H1 (cell line): ENCODE results near the gene NFIX. TPM values are rescaled to one million over a fixed set of nuclear protein-coding genes. Genes with fewer than 3 reads are reported as not detected.

ENCODE experiments used
- CTCF ChIA-PET: fragments of 300-600 bp; sonication (Branson Sonifier 250); formaldehyde crosslinking; loops from one replicate; lab custom pipeline; 2021; ENCODE audit not compliant: partially characterized antibody; lab: Charles Lee
- POLR2A ChIA-PET: fragments of 300-600 bp; sonication (Branson Sonifier 250); formaldehyde crosslinking; loops from one replicate; lab custom pipeline; 2021; ENCODE audit warnings: inconsistent platforms; ENCODE audit not compliant: partially characterized antibody; lab: Charles Lee
- DNase-seq, 2 experiments: peaks; one replicate each; pipeline versions ENCODE4 v3.0.0 to v3.0.0-alpha.2; 2010 to 2022; ENCODE audit warnings: low spot score in 2 of 2, low read depth in 1 of 2, mixed read lengths in 1 of 2
- FAIRE-seq: peaks from 2 replicates; lab custom pipeline; 2011; peaks lifted over from hg19 to GRCh38; lab: Jason Lieb, UNC
- H2AFZ ChIP-seq: 2 replicates; pipeline ENCODE4 v1.8.1; 2012; ENCODE audit warnings: low read length, inconsistent platforms
- H2AK5ac ChIP-seq: 2 replicates; pipeline ENCODE4 v1.6.1; 2013; ENCODE audit warnings: low read depth, low read length
- H2BK120ac ChIP-seq: replicated peaks from 2 replicates; pipeline ENCODE3; 2013; ENCODE audit warnings: low read depth, low read length, inconsistent platforms
- H2BK12ac ChIP-seq: 2 replicates; pipeline ENCODE4 v1.6.1; 2013; ENCODE audit warnings: low read depth, low read length
- H2BK15ac ChIP-seq: 2 replicates; pipeline ENCODE4 v1.6.1; 2013; ENCODE audit warnings: low read length
- H2BK20ac ChIP-seq: 2 replicates; pipeline ENCODE4 v1.6.1; 2013; ENCODE audit warnings: low read length
- H2BK5ac ChIP-seq: 2 replicates; pipeline ENCODE4 v1.6.1; 2013; ENCODE audit warnings: low read depth, low read length
- H3K14ac ChIP-seq: 2 replicates; pipeline ENCODE4 v1.6.1; 2013; ENCODE audit warnings: inconsistent platforms; ENCODE audit not compliant: insufficient read length
- H3K18ac ChIP-seq: 2 replicates; pipeline ENCODE4 v1.6.1; 2013; ENCODE audit warnings: low read length; ENCODE audit errors: extremely low read depth
- H3K23ac ChIP-seq: 2 replicates; pipeline ENCODE4 v1.6.1; 2013; ENCODE audit warnings: inconsistent platforms; ENCODE audit not compliant: insufficient read length
- H3K23me2 ChIP-seq: 2 replicates; pipeline ENCODE4 v1.6.1; 2013; ENCODE audit warnings: low read depth, low read length
- H3K27ac ChIP-seq: 2 replicates; pipeline ENCODE4 v1.6.1; 2011; ENCODE audit warnings: low read depth, low read length, inconsistent platforms
- H3K27me3 ChIP-seq, 4 experiments: replicated peaks in 1 of 4; 1 replicate in 1 of 4; 2 replicates in 3 of 4; pipeline versions ENCODE4 v1.6.1 to v1.8.1; 2011 to 2013; ENCODE audit warnings: low read length in 3 of 4, mild to moderate bottlenecking in 3 of 4, inconsistent platforms in 2 of 4, mixed read lengths in 2 of 4, moderate library complexity in 1 of 4; ENCODE audit not compliant: control insufficient read depth in 3 of 4, insufficient read depth in 3 of 4; ENCODE audit errors: extremely low read depth in 1 of 4
- H3K36me3 ChIP-seq, 4 experiments: 2 replicates each; pipeline versions ENCODE4 v1.6.1 to v1.8.1; 2011 to 2013; ENCODE audit warnings: mild to moderate bottlenecking in 4 of 4, low read length in 3 of 4, moderate library complexity in 2 of 4, control low read depth in 1 of 4, inconsistent platforms in 1 of 4; ENCODE audit not compliant: insufficient read depth in 4 of 4, control insufficient read depth in 2 of 4
- H3K4ac ChIP-seq: replicated peaks from 2 replicates; pipeline ENCODE3; 2013; ENCODE audit warnings: low read length, low read depth, mixed read lengths, inconsistent platforms; ENCODE audit not compliant: insufficient read length
- H3K4me1 ChIP-seq, 4 experiments: replicated peaks in 1 of 4; 1 replicate in 1 of 4; 2 replicates in 3 of 4; pipeline versions ENCODE4 v1.6.1 to v1.8.1; 2011 to 2013; ENCODE audit warnings: low read length in 3 of 4, inconsistent platforms in 2 of 4, mixed read lengths in 1 of 4; ENCODE audit not compliant: insufficient read depth in 4 of 4, control insufficient read depth in 3 of 4
- H3K4me2 ChIP-seq, 2 experiments: 2 replicates each; pipeline versions ENCODE4 v1.6.1 to v1.8.1; 2011 to 2013; ENCODE audit warnings: low read depth in 2 of 2, low read length in 2 of 2, control low read depth in 1 of 2, inconsistent platforms in 1 of 2, mild to moderate bottlenecking in 1 of 2; ENCODE audit not compliant: insufficient read depth in 1 of 2
- H3K4me3 ChIP-seq, 4 experiments: fragments of 200-600, 300-600 bp in 1 of 4; sonication (generic), shearing (Covaris generic), sonication (Bioruptor Twin) in 1 of 4; 2 replicates each; pipeline versions ENCODE4 v1.5.1 to v1.8.1; 2011 to 2016; ENCODE audit warnings: low read length in 4 of 4, low read depth in 3 of 4, control low read depth in 2 of 4, inconsistent platforms in 2 of 4, mild to moderate bottlenecking in 2 of 4, mixed read lengths in 1 of 4, moderate library complexity in 1 of 4; ENCODE audit not compliant: insufficient read depth in 2 of 4; ENCODE audit errors: extremely low read depth in 1 of 4
- H3K56ac ChIP-seq: replicated peaks from 2 replicates; pipeline ENCODE3; 2013; ENCODE audit warnings: low read depth, mild to moderate bottlenecking, mixed read lengths, low read length, inconsistent platforms; ENCODE audit not compliant: insufficient read length
- H3K79me1 ChIP-seq: 2 replicates; pipeline ENCODE4 v1.6.1; 2013; ENCODE audit warnings: low read depth, low read length, control low read depth
- H3K79me2 ChIP-seq, 2 experiments: 2 replicates each; pipeline versions ENCODE4 v1.6.1 to v1.8.1; 2012 to 2013; ENCODE audit warnings: low read length in 2 of 2, mild to moderate bottlenecking in 2 of 2, inconsistent platforms in 1 of 2; ENCODE audit not compliant: insufficient read depth in 2 of 2, control insufficient read depth in 1 of 2
- H3K9ac ChIP-seq, 4 experiments: replicated peaks in 1 of 4; 1 replicate in 1 of 4; 2 replicates in 3 of 4; pipeline versions ENCODE4 v1.6.1 to v1.8.1; 2011 to 2013; ENCODE audit warnings: low read depth in 3 of 4, low read length in 3 of 4, control low read depth in 2 of 4, mild to moderate bottlenecking in 2 of 4, moderate library complexity in 2 of 4, inconsistent platforms in 1 of 4; ENCODE audit errors: extremely low read depth in 1 of 4
- H3K9me3 ChIP-seq, 2 experiments: 2 replicates each; pipeline versions ENCODE4 v1.6.1 to v1.8.1; 2012 to 2013; ENCODE audit warnings: mild to moderate bottlenecking in 2 of 2, moderate library complexity in 2 of 2, control low read depth in 1 of 2, inconsistent platforms in 1 of 2, low read depth in 1 of 2, low read length in 1 of 2, mixed read lengths in 1 of 2; ENCODE audit not compliant: insufficient read depth in 2 of 2
- H4K20me1 ChIP-seq, 2 experiments: replicated peaks in 1 of 2; 2 replicates each; pipeline versions ENCODE3 to v1.8.1; 2011 to 2013; ENCODE audit warnings: inconsistent platforms in 2 of 2, low read length in 2 of 2, mild to moderate bottlenecking in 1 of 2; ENCODE audit not compliant: insufficient read depth in 2 of 2, control insufficient read depth in 1 of 2
- H4K5ac ChIP-seq: 2 replicates; pipeline ENCODE4 v1.6.1; 2013; ENCODE audit warnings: low read length, low read depth, mixed read lengths, inconsistent platforms; ENCODE audit not compliant: insufficient read length
- H4K8ac ChIP-seq: 2 replicates; pipeline ENCODE4 v1.8.0; 2013; ENCODE audit warnings: mild to moderate bottlenecking, moderate library complexity, low read length, inconsistent platforms; ENCODE audit not compliant: insufficient read depth; ENCODE audit errors: extremely low read depth
- H4K91ac ChIP-seq: replicated peaks from 2 replicates; pipeline ENCODE3; 2013; ENCODE audit warnings: low read length, mixed read lengths, inconsistent platforms; ENCODE audit not compliant: insufficient read length
- BACH1 ChIP-seq: IDR thresholded peaks from 2 replicates; pipeline ENCODE4 v1.6.1; 2012; ENCODE audit warnings: low read length, improper control_type of control experiment
- CEBPB ChIP-seq: IDR thresholded peaks from 2 replicates; pipeline ENCODE4 v1.6.1; 2012; ENCODE audit warnings: low read depth, low read length
- JUN ChIP-seq: IDR thresholded peaks from 2 replicates; pipeline ENCODE4 v1.6.1; 2011; ENCODE audit warnings: low read depth, mild to moderate bottlenecking, improper control_type of control experiment, low read length
- KDM4A ChIP-seq: IDR thresholded peaks from one replicate; pipeline ENCODE4 v1.7.1; 2012; ENCODE audit warnings: low read depth, mild to moderate bottlenecking, moderate library complexity, low read length, inconsistent platforms; ENCODE audit not compliant: severe bottlenecking
- POU5F1 ChIP-seq: IDR thresholded peaks from 2 replicates; pipeline ENCODE4 v1.6.1; 2011; ENCODE audit warnings: low read depth, mild to moderate bottlenecking, low read length, moderate library complexity
- RBBP5 ChIP-seq: IDR thresholded peaks from 2 replicates; pipeline ENCODE4 v1.7.1; 2012; ENCODE audit warnings: low read depth, mild to moderate bottlenecking, inconsistent platforms, low read length, moderate library complexity, borderline replicate concordance
- SAP30 ChIP-seq: fragments of 300-600 bp; sonication (generic); IDR thresholded peaks from 2 replicates; pipeline ENCODE4 v1.7.1; 2012; ENCODE audit warnings: low read length, moderate library complexity, mild to moderate bottlenecking, inconsistent platforms; ENCODE audit not compliant: insufficient read depth, insufficient replicate concordance
- SIRT6 ChIP-seq: IDR thresholded peaks from one replicate; pipeline ENCODE4 v1.7.1; 2012; ENCODE audit warnings: low read length, inconsistent platforms
- SP1 ChIP-seq: IDR thresholded peaks from 2 replicates; pipeline ENCODE4 v1.6.1; 2011; ENCODE audit warnings: low read depth, low read length
- SP2 ChIP-seq: IDR thresholded peaks from 2 replicates; pipeline ENCODE4 v1.6.1; 2012; ENCODE audit warnings: mild to moderate bottlenecking, low read length, inconsistent platforms
- TAF7 ChIP-seq: optimal IDR thresholded peaks from 2 replicates; pipeline ENCODE3; 2011; ENCODE audit warnings: low read depth, mild to moderate bottlenecking, inconsistent platforms, low read length, moderate library complexity, borderline replicate concordance
- TCF12 ChIP-seq: IDR thresholded peaks from 2 replicates; pipeline ENCODE4 v1.6.1; 2011; ENCODE audit warnings: low read depth, mild to moderate bottlenecking, low read length
- WGBS, 2 experiments: shearing (Covaris generic) in 1 of 2; methylation state at CpG; one replicate each; pipeline versions ENCODE4 v1.1.6 to v1.1.7; 2013 to 2015; ENCODE audit warnings: low lambda C conversion rate in 2 of 2, mixed read lengths in 2 of 2, inconsistent platforms in 1 of 2, low coverage in 1 of 2, missing lambda C conversion rate in 1 of 2; ENCODE audit not compliant: insufficient replicate concordance in 2 of 2, insufficient coverage in 1 of 2, insufficient read length in 1 of 2; ENCODE audit errors: extremely low coverage in 1 of 2, missing lambda C conversion rate in 1 of 2; 5-methylcytosine and 5-hydroxymethylcytosine counted together
- polyA plus RNA-seq, 7 experiments: library from polyadenylated mRNA; depleted of rRNA in 3 of 7; stranded (reverse) in 5 of 7; unstranded in 2 of 7; fragments of >200 nt in 5 of 7; fragments of 200-250 nt in 2 of 7; gene quantifications; 1 replicate in 5 of 7; 2 replicates in 1 of 7; 4 replicates in 1 of 7; pipeline versions ENCODE4 v1.2.1 to v1.2.3, GENCODE V29; 2011 to 2013; ENCODE audit warnings: missing spikeins in 2 of 7, mixed read lengths in 2 of 7
- total RNA-seq: library from RNA; stranded (reverse); fragmentation: NEBNext Ultra II Directional; extraction: Animal tissue kit (Norgen Biotek cat#: 25700); gene quantifications from 2 replicates; pipeline ENCODE4 v1.2.1, GENCODE V29; 2021

NFIX gene
- total and polyA plus RNA-seq, 2 of the 8 experiments (the other 6 are each of a cell fraction or from before 2014, with no cell fraction given) = 0.03 to 0.20 TPM

- peak overlapping the region; percentile 80; the same call in 1 of the 2 replicates for H2BK12ac ChIP-seq
- H3K36me3 ChIP-seq = peaks cover 0 to 5% (median 0%) of the 10 kb centered on the region in 4 experiments; a peak in 1 of 8 replicates
- no peaks in the 10 kb centered on the region for H3K79me1 ChIP-seq
- peaks cover 91 to 100% (median 99%) of the 10 kb centered on the region in 4 experiments for H3K27me3 ChIP-seq
- H4K5ac ChIP-seq = no peak overlapping the region
- CTCF ChIA-PET = interaction anchor here (1.1 to 7.7 kb wide), 15 partner anchors 8 to 86 kb away, joined by 3 to 82 read pairs (median 6); no protein-coding TSS in a partner anchor
- peaks cover 2 to 22% of the 10 kb centered on the region in 2 experiments for H4K20me1 ChIP-seq
- no peak overlapping the region for H3K14ac ChIP-seq
- no peak overlapping the region; the same call in 1 of the 2 replicates for H2BK15ac ChIP-seq
- H3K4me3 ChIP-seq = peak overlapping the region in 1 of 4 experiments; percentile 12; a peak in 1 of 8 replicates
- FAIRE-seq (no peak), DNase-seq (peak in 1 of 2 experiments; percentile 71)
- H2AK5ac ChIP-seq = no peak overlapping the region; the same call in 1 of the 2 replicates
- H3K9me3 ChIP-seq = peaks cover 0 to 8% of the 10 kb centered on the region in 2 experiments; a peak in 2 of 4 replicates
- H3K23ac ChIP-seq = no peak overlapping the region
- H2BK120ac ChIP-seq = no peak overlapping the region
- no peak overlapping the region for H3K27ac ChIP-seq
- peaks cover 2% of the 10 kb centered on the region; the same call in 1 of the 2 replicates for H3K23me2 ChIP-seq
- H3K18ac ChIP-seq = no peak overlapping the region
- H2AFZ ChIP-seq = no peak overlapping the region
- peak overlapping the region; percentile 7 to 77; a peak in 2 of 4 replicates for H3K4me2 ChIP-seq
- WGBS, 2 experiments = 3% methylated on average over 35 of the region's 35 CpGs; no CpG with 5 or more reads in 1 of the 2 experiments
- H2BK20ac ChIP-seq = peak overlapping the region; percentile 80
- no peak overlapping the region for H3K56ac ChIP-seq
- no peak overlapping the region for H3K9ac ChIP-seq
- peaks cover 8 to 46% (median 34%) of the 10 kb centered on the region in 4 experiments for H3K4me1 ChIP-seq
- POLR2A ChIA-PET = interaction anchor here (0.9 to 3.0 kb wide), 4 partner anchors 11 to 82 kb away, joined by 3 to 17 read pairs (median 5); no protein-coding TSS in a partner anchor
- H4K91ac ChIP-seq = no peak overlapping the region
- H4K8ac ChIP-seq = no peak overlapping the region
- no peak overlapping the region for H3K4ac ChIP-seq
- no peaks in the 10 kb centered on the region for H3K79me2 ChIP-seq
- H2BK5ac ChIP-seq = peak overlapping the region; percentile 60; the same call in 1 of the 2 replicates
- TF ChIP-seq RBBP5 (no peak), SP1 (peak; percentile 33; the same call in 1 of the 2 replicates), KDM4A (no peak), SP2 (no peak), CEBPB (no peak), SIRT6 (no peak), BACH1 (no peak), TAF7 (no peak), TCF12 (0 out of 2 replicates have a peak, but pooled peaks have one; percentile 2), POU5F1 (no peak), JUN (no peak), SAP30 (no peak)
These were observed 19.0 kb downstream of the NFIX start for GRCh38 chr19:13014101-13014920.
